Breast epithelium (tissue), 3 donors: ENCODE results near the gene PCK2.

Experiments
- POLR2A ChIP-seq: fragments of 450-650 bp; IDR thresholded peaks from one replicate; pipeline ENCODE4 v1.6.1; 2016; ENCODE audit warnings: antibody characterized with exemption, mild to moderate bottlenecking, moderate library complexity
- POLR2AphosphoS5 ChIP-seq, 3 donors: sonication (generic); formaldehyde crosslinking; IDR thresholded peaks; one replicate each; pipeline ENCODE4 v1.6.1; 2017; ENCODE audit warnings: antibody characterized with exemption in 3 of 3
- TF ChIP-seq, protein P1 (sequence below), 3 donors: fragments of 450-650 bp; IDR thresholded peaks; one replicate each; pipeline ENCODE4 v1.5.1; 2016 to 2017; ENCODE audit warnings: antibody characterized with exemption in 3 of 3, mild to moderate bottlenecking in 3 of 3, moderate library complexity in 3 of 3

DNA sequence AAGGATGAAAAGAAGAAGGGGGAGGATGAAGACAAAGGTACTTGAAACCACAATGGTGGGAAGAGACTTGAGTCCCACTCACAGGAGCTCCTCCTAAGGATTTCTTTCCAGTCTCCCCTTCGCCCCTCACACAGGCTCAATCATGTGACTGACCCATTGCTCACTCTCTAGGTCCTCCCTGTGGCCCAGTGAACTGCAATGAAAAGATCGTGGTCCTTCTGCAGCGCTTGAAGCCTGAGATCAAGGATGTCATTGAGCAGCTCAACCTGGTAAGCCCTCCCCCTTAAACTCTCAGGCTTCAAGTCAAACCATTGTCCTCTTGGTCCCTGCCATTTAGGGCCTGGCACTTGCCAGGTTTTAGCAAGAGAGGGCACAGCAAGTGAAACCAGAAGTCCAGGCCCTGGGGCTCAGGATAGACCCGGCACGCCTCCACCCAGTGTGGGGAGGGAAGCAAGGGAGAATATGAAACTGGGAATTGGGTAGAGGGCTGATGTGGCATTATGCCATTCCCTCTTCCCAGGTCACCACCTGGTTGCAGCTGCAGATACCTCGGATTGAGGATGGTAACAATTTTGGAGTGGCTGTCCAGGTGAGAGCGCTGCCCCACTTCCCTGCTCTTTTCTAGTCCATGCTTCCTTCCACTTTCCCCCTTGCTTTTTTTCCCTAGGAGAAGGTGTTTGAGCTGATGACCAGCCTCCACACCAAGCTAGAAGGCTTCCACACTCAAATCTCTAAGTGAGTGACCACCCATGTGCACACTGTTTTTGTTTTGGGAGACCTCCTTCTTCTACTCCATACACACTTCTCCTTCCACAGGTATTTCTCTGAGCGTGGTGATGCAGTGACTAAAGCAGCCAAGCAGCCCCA is 43.7 kb downstream of the PCK2 start:
- TF ChIP-seq POLR2A (no peak), POLR2AphosphoS5 (IDR thresholded peaks at IDR 0.05) (no peak)
- TF ChIP-seq, protein P1, sequence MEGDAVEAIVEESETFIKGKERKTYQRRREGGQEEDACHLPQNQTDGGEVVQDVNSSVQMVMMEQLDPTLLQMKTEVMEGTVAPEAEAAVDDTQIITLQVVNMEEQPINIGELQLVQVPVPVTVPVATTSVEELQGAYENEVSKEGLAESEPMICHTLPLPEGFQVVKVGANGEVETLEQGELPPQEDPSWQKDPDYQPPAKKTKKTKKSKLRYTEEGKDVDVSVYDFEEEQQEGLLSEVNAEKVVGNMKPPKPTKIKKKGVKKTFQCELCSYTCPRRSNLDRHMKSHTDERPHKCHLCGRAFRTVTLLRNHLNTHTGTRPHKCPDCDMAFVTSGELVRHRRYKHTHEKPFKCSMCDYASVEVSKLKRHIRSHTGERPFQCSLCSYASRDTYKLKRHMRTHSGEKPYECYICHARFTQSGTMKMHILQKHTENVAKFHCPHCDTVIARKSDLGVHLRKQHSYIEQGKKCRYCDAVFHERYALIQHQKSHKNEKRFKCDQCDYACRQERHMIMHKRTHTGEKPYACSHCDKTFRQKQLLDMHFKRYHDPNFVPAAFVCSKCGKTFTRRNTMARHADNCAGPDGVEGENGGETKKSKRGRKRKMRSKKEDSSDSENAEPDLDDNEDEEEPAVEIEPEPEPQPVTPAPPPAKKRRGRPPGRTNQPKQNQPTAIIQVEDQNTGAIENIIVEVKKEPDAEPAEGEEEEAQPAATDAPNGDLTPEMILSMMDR (IDR thresholded peaks at IDR 0.05) = no peak
